Ramos (cell line): ENCODE measurements around the gene FRMPD4.
"Not testable (repeated sequence)": the region's sequence is repeated elsewhere in the genome, so short reads cannot be mapped to it uniquely, and the experiment has no call there.

ENCODE experiments used
- in situ Hi-C: fragments of 300-500 bp; cut with MboI; formaldehyde crosslinking; loops from one replicate; pipeline ENCODE4 v1.14.3; 2022; ENCODE audit warnings: low sequenced_read_pairs; ENCODE audit not compliant: unreplicated experiment

The FRMPD4 gene

GRCh38 chrX:12488771-12489170 is 350.5 kb downstream of the FRMPD4 start:
- in situ Hi-C loops, result no loop called here

- in situ Hi-C loops, result no loop called here
These were observed 351.1 kb downstream of the FRMPD4 start for GRCh38 chrX:12489341-12489740.

GRCh38 chrX:12494400-12495138 is 356.3 kb downstream of the FRMPD4 start:
- in situ Hi-C loops, result no loop called here

- in situ Hi-C loops, result no loop called here
These were observed 358.1 kb downstream of the FRMPD4 start for GRCh38 chrX:12496343-12496742.

GRCh38 chrX:12497832-12498591 is 359.7 kb downstream of the FRMPD4 start:
- in situ Hi-C loops, result no loop called here

- in situ Hi-C loops, result no loop called here
These were observed 366.9 kb downstream of the FRMPD4 start for GRCh38 chrX:12505127-12505526.

- in situ Hi-C loops, result not testable (repeated sequence)
These were observed 377.1 kb downstream of the FRMPD4 start for GRCh38 chrX:12515384-12515783.

- in situ Hi-C loops, result no loop called here
These were observed 388.0 kb downstream of the FRMPD4 start for GRCh38 chrX:12526306-12526705.

GRCh38 chrX:12538096-12538495 is 399.8 kb downstream of the FRMPD4 start:
- in situ Hi-C loops, result not testable (repeated sequence)

- in situ Hi-C loops, result not testable (repeated sequence)
These were observed 404.0 kb downstream of the FRMPD4 start for GRCh38 chrX:12542251-12542650.

GRCh38 chrX:12548341-12548740 is 410.1 kb downstream of the FRMPD4 start:
- in situ Hi-C loops, result no loop called here

- in situ Hi-C loops, result no loop called here
These were observed 410.5 kb downstream of the FRMPD4 start for GRCh38 chrX:12548746-12549145.

GRCh38 chrX:12554206-12554605 is 415.9 kb downstream of the FRMPD4 start:
- in situ Hi-C loops, result no loop called here

GRCh38 chrX:12563121-12563520 is 424.8 kb downstream of the FRMPD4 start:
- in situ Hi-C loops, result no loop called here

- in situ Hi-C loops, result no loop called here
These were observed 425.9 kb downstream of the FRMPD4 start for GRCh38 chrX:12564221-12564620.

- in situ Hi-C loops, result no loop called here
These were observed 429.6 kb downstream of the FRMPD4 start for GRCh38 chrX:12567857-12568256.

GRCh38 chrX:12570859-12571501 is 432.7 kb downstream of the FRMPD4 start:
- in situ Hi-C loops, result no loop called here

- in situ Hi-C loops, result no loop called here
These were observed 441.0 kb downstream of the FRMPD4 start for GRCh38 chrX:12579311-12579710.

- in situ Hi-C loops, result no loop called here
These were observed 442.3 kb downstream of the FRMPD4 start for GRCh38 chrX:12580548-12580947.

GRCh38 chrX:12581546-12581945 is 443.3 kb downstream of the FRMPD4 start:
- in situ Hi-C loops, result no loop called here

- in situ Hi-C loops, result no loop called here
These were observed 444.4 kb downstream of the FRMPD4 start for GRCh38 chrX:12582649-12583048.
